ENCODE results near the gene GRIN3B. TPM values are rescaled to one million over a fixed set of nuclear protein-coding genes. Genes with fewer than 3 reads are reported as not detected.

GRIN3B gene
- total and polyA plus RNA-seq, 9 of the 15 experiments (the other 6 are each of a cell fraction or from before 2014, with no cell fraction given): 0.06 to 0.95 (median 0.19) TPM; not detected in 6

GRCh38 chr19:1013218-1013617 lies 13.0 kb downstream of the GRIN3B start:
- no peaks in the 10 kb centered on the region for H3K27me3 ChIP-seq (ENCODE audit: control insufficient read depth in 2 of 2, insufficient read depth in 2 of 2, low read length in 2 of 2)
- in situ Hi-C loops (cut with MboI): no loop called here
- H3K9me1 ChIP-seq (ENCODE audit: control insufficient read depth, insufficient read depth, low read length): peaks cover 14% of the 10 kb centered on the region
- no peak overlapping the region for H3K27ac ChIP-seq (ENCODE audit: extremely low read depth, low read depth, low read length)
- no peak overlapping the region for H3K4me3 ChIP-seq
- H3K4me2 ChIP-seq (ENCODE audit: insufficient read depth, low read length): no peak overlapping the region
- H2AFZ ChIP-seq (ENCODE audit: low read depth, low read length): no peak overlapping the region
- H3K9ac ChIP-seq (ENCODE audit: insufficient read depth in 1 of 2, low read depth in 2 of 2, low read length in 2 of 2): peak overlapping the region in 1 of 2 experiments; percentile 58; a peak in 1 of 4 replicates
- DNase-seq (ENCODE audit: extremely low read depth in 1 of 4, low spot score in 3 of 4): no peak
- peaks cover 29% of the 10 kb centered on the region for H4K20me1 ChIP-seq (replicated peaks; ENCODE audit: control insufficient read depth, insufficient read depth, low read length)
- intact Hi-C loops (cut with micrococcal nuclease): no loop called here
- ChIA-PET CTCF (ENCODE audit: low intra/inter-chr PET ratio) (no interaction called here), POLR2A (interaction anchor here (0.6 to 1.8 kb wide), 5 partner anchors 9 to 28 kb away, joined by 3 to 9 read pairs (median 4); partner anchors contain the start of gene CNN2)
- peaks cover 88% of the 10 kb centered on the region; the same call in 2 of the 3 replicates for H3K36me3 ChIP-seq (ENCODE audit: control insufficient read depth, insufficient read depth, low read length)
- BruUV-seq (replicated peaks): no TSS peak
- WGBS (ENCODE audit: insufficient coverage, low coverage, missing lambda C conversion rate): 92% methylated on average over 7 of the region's 10 CpGs
- FAIRE-seq: no peak
- TF ChIP-seq KAT2B (IDR thresholded peaks at IDR 0.05; ENCODE audit: low read depth, low read length) (no peak), ZSCAN32 (CRISPR knock-in tag; IDR thresholded peaks at IDR 0.05) (no peak), SMAD4 (CRISPR knock-in tag; conservative IDR thresholded peaks at IDR 0.05) (no peak), CTBP1 (IDR thresholded peaks at IDR 0.05; ENCODE audit: borderline replicate concordance) (no peak), POLR2A (conservative IDR thresholded peaks at IDR 0.05) (0 out of 2 replicates have a peak, but pooled peaks have one; percentile 15), ZNF197 (CRISPR knock-in tag; IDR thresholded peaks at IDR 0.05; ENCODE audit: low read depth) (no peak), ZNF696 (CRISPR knock-in tag; conservative IDR thresholded peaks at IDR 0.05) (no peak), THRAP3 (IDR thresholded peaks at IDR 0.05; ENCODE audit: borderline replicate concordance) (no peak), ZNF507 (tag; conservative IDR thresholded peaks at IDR 0.05) (no peak), MLLT1 (IDR thresholded peaks at IDR 0.05) (no peak), POLR2G (IDR thresholded peaks at IDR 0.05; ENCODE audit: low read depth, low read length) (0 out of 2 replicates have a peak, but pooled peaks have one; percentile 2), SUPT5H (IDR thresholded peaks at IDR 0.05) (0 out of 2 replicates have a peak, but pooled peaks have one; percentile 3)
- no peak for ATAC-seq
- H3K79me2 ChIP-seq (ENCODE audit: control insufficient read depth, insufficient read depth, low read length): peaks cover 51% of the 10 kb centered on the region
- no peaks in the 10 kb centered on the region for H3K9me3 ChIP-seq (replicated peaks; ENCODE audit: control insufficient read depth, insufficient read depth, low read depth, low read length)
- peaks cover 17 to 91% of the 10 kb centered on the region in 2 experiments for H3K4me1 ChIP-seq (replicated peaks in 1 of 2; ENCODE audit: control insufficient read depth in 2 of 2, insufficient read depth in 2 of 2, low read length in 2 of 2)

Data from K562 (cell line).